ENCODE results near the gene PMM1. TPM values are rescaled to one million over a fixed set of nuclear protein-coding genes. Genes with fewer than 3 reads are reported as not detected.

Gene PMM1
- total and polyA plus RNA-seq, 2 of the 13 experiments (the other 11 are each of a cell fraction or from before 2014, with no cell fraction given) = 17.8 to 95.6 TPM

- TF ChIP-seq, protein P1, sequence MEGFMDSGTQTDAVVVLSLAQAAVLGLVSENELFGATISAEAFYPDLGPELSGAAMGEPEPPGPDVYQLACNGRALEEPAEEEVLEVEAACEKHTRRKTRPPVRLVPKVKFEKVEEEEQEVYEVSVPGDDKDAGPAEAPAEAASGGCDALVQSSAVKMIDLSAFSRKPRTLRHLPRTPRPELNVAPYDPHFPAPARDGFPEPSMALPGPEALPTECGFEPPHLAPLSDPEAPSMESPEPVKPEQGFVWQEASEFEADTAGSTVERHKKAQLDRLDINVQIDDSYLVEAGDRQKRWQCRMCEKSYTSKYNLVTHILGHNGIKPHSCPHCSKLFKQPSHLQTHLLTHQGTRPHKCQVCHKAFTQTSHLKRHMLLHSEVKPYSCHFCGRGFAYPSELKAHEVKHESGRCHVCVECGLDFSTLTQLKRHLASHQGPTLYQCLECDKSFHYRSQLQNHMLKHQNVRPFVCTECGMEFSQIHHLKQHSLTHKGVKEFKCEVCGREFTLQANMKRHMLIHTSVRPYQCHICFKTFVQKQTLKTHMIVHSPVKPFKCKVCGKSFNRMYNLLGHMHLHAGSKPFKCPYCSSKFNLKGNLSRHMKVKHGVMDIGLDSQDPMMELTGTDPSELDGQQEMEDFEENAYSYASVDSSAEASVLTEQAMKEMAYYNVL (CRISPR knock-in tag; IDR thresholded peaks at IDR 0.05; ENCODE audit: borderline replicate concordance) = peak; percentile 45; the same call in 1 of the 2 replicates
- TF ChIP-seq SIX1 (CRISPR knock-in tag; IDR thresholded peaks at IDR 0.05; ENCODE audit: borderline replicate concordance) (no peak), NR2C2 (CRISPR knock-in tag; IDR thresholded peaks at IDR 0.05; ENCODE audit: borderline replicate concordance) (no peak), NFYB (CRISPR knock-in tag; IDR thresholded peaks at IDR 0.05) (no peak), ZMYM2 (CRISPR knock-in tag; IDR thresholded peaks at IDR 0.05) (0 out of 2 replicates have a peak, but pooled peaks have one; percentile 45), MTF1 (CRISPR knock-in tag; IDR thresholded peaks at IDR 0.05) (no peak), KMT2B (CRISPR knock-in tag; IDR thresholded peaks at IDR 0.05) (0 out of 2 replicates have a peak, but pooled peaks have one; percentile 57), ONECUT2 (CRISPR knock-in tag; IDR thresholded peaks at IDR 0.05) (0 out of 2 replicates have a peak, but pooled peaks have one; percentile 4), MNT (IDR thresholded peaks at IDR 0.05) (no peak), ZNF10 (CRISPR knock-in tag; IDR thresholded peaks at IDR 0.05; ENCODE audit: borderline replicate concordance, low read depth) (no peak), POLR2G (IDR thresholded peaks at IDR 0.05; ENCODE audit: low read depth, low read length) (peak; percentile 72), ZNF619 (CRISPR knock-in tag; IDR thresholded peaks at IDR 0.05) (no peak; the same call in 1 of the 2 replicates), ZNF549 (CRISPR knock-in tag; IDR thresholded peaks at IDR 0.05) (no peak), PATZ1 (CRISPR knock-in tag; IDR thresholded peaks at IDR 0.05) (peak; percentile 94), ZNF333 (CRISPR knock-in tag; IDR thresholded peaks at IDR 0.05; ENCODE audit: borderline replicate concordance) (peak; percentile 91), ZMYM3 (CRISPR knock-in tag; IDR thresholded peaks at IDR 0.05) (peak; percentile 3; the same call in 1 of the 2 replicates), ZNF672 (CRISPR knock-in tag; IDR thresholded peaks at IDR 0.05) (no peak), SAP130 (CRISPR knock-in tag; IDR thresholded peaks at IDR 0.05; ENCODE audit: low read depth) (peak; percentile 88), ZNF570 (CRISPR knock-in tag; IDR thresholded peaks at IDR 0.05; ENCODE audit: borderline replicate concordance) (no peak), TSC22D2 (CRISPR knock-in tag; IDR thresholded peaks at IDR 0.05; ENCODE audit: borderline replicate concordance) (no peak), ZNF777 (CRISPR knock-in tag; IDR thresholded peaks at IDR 0.05) (peak; percentile 63), ZFP90 (CRISPR knock-in tag; IDR thresholded peaks at IDR 0.05; ENCODE audit: borderline replicate concordance) (no peak), GMEB1 (CRISPR knock-in tag; IDR thresholded peaks at IDR 0.05; ENCODE audit: borderline replicate concordance) (no peak), XRCC5 (optimal IDR thresholded peaks at IDR 0.05; ENCODE audit: low read length) (no peak), ZNF343 (CRISPR knock-in tag; IDR thresholded peaks at IDR 0.05) (no peak; the same call in 1 of the 2 replicates)
Measured at GRCh38 chr22:41620589-41621098, 31.0 kb upstream of the PMM1 start, which contains the start of gene DESI1 (continued).

All from HepG2 (cell line).